Stimulated activated memory B cell treated with anti-CD40 and anti-IgM and Interleukin-4, amounts not matched to agents 10 μg/mL and 1 μg/mL and 100 μg/mL, for 72 hours (primary cell): ENCODE data around the gene SHLD1.
A peak's percentile ranks its signal among the peaks of the same experiment; 100 is the strongest.
"Not testable (repeated sequence)": the region's sequence is repeated elsewhere in the genome, so short reads cannot be mapped to it uniquely, and the experiment has no call there.

Experiments used
- ATAC-seq: fragments of 150-1000 bp; cut with Tn5 transposase; 2 replicates; pipeline ENCODE4 v1.10.0; 2021
- H3K27ac Mint-ChIP-seq: one replicate; pipeline ENCODE4 v1.8.0; 2022; ENCODE audit warnings: mild to moderate bottlenecking, mixed read lengths
- H3K27me3 Mint-ChIP-seq: one replicate; pipeline ENCODE4 v1.8.0; 2022; ENCODE audit warnings: mixed read lengths
- H3K36me3 Mint-ChIP-seq: one replicate; pipeline ENCODE4 v1.8.0; 2022; ENCODE audit warnings: mixed read lengths
- H3K4me1 Mint-ChIP-seq: one replicate; pipeline ENCODE4 v1.8.0; 2022; ENCODE audit warnings: mixed read lengths
- H3K4me3 Mint-ChIP-seq: one replicate; pipeline ENCODE4 v1.8.0; 2022; ENCODE audit warnings: mild to moderate bottlenecking, moderate library complexity, mixed read lengths
- H3K9me3 Mint-ChIP-seq: one replicate; pipeline ENCODE4 v1.8.0; 2022; ENCODE audit warnings: mixed read lengths

The SHLD1 gene

GRCh38 chr20:5785146-5785545 lies 34.9 kb downstream of the SHLD1 start:
- no peaks in the 10 kb centered on the region for H3K27me3 Mint-ChIP-seq
- peaks cover 6% of the 10 kb centered on the region for H3K4me1 Mint-ChIP-seq
- no peak for ATAC-seq
- H3K36me3 Mint-ChIP-seq: peaks cover 25% of the 10 kb centered on the region
- no peaks in the 10 kb centered on the region for H3K9me3 Mint-ChIP-seq
- no peak overlapping the region for H3K4me3 Mint-ChIP-seq
- H3K27ac Mint-ChIP-seq: no peak overlapping the region

GRCh38 chr20:5786930-5787795 lies 37.0 kb downstream of the SHLD1 start:
- peaks cover 12% of the 10 kb centered on the region for H3K36me3 Mint-ChIP-seq
- H3K27me3 Mint-ChIP-seq: no peaks in the 10 kb centered on the region
- H3K4me3 Mint-ChIP-seq: no peak overlapping the region
- peak overlapping the region; percentile 54 for H3K27ac Mint-ChIP-seq
- no peak for ATAC-seq
- H3K9me3 Mint-ChIP-seq: no peaks in the 10 kb centered on the region
- H3K4me1 Mint-ChIP-seq: peaks cover 3% of the 10 kb centered on the region

GRCh38 chr20:5787796-5788165 lies 37.6 kb downstream of the SHLD1 start:
- Mint-ChIP-seq H3K27ac (no peak overlapping the region), H3K36me3 (peaks cover 13% of the 10 kb centered on the region), H3K9me3 (no peaks in the 10 kb centered on the region), H3K27me3 (no peaks in the 10 kb centered on the region), H3K4me3 (no peak overlapping the region), H3K4me1 (peaks cover 5% of the 10 kb centered on the region)
- no peak for ATAC-seq

- Mint-ChIP-seq H3K9me3 (no peaks in the 10 kb centered on the region), H3K36me3 (peaks cover 17% of the 10 kb centered on the region), H3K4me3 (no peak overlapping the region), H3K27ac (no peak overlapping the region), H3K27me3 (no peaks in the 10 kb centered on the region), H3K4me1 (peaks cover 5% of the 10 kb centered on the region)
- ATAC-seq: peak; percentile 91
Measured at GRCh38 chr20:5788385-5788895, 38.2 kb downstream of the SHLD1 start.

- no peaks in the 10 kb centered on the region for H3K9me3 Mint-ChIP-seq
- H3K4me1 Mint-ChIP-seq: peaks cover 5% of the 10 kb centered on the region
- no peak overlapping the region for H3K4me3 Mint-ChIP-seq
- ATAC-seq: no peak
- H3K36me3 Mint-ChIP-seq: peaks cover 20% of the 10 kb centered on the region
- H3K27me3 Mint-ChIP-seq: no peaks in the 10 kb centered on the region
- H3K27ac Mint-ChIP-seq: no peak overlapping the region
Measured at GRCh38 chr20:5789827-5790226, 39.6 kb downstream of the SHLD1 start.

- Mint-ChIP-seq H3K36me3 (peaks cover 17% of the 10 kb centered on the region), H3K27ac (peak overlapping the region; percentile 11), H3K27me3 (no peaks in the 10 kb centered on the region), H3K4me1 (peaks cover 25% of the 10 kb centered on the region), H3K9me3 (no peaks in the 10 kb centered on the region), H3K4me3 (no peak overlapping the region)
- ATAC-seq: no peak
Measured at GRCh38 chr20:5793916-5794315, 43.7 kb downstream of the SHLD1 start.

GRCh38 chr20:5796331-5797040 lies 46.3 kb downstream of the SHLD1 start:
- H3K36me3 Mint-ChIP-seq: peaks cover 22% of the 10 kb centered on the region
- H3K4me1 Mint-ChIP-seq: peaks cover 31% of the 10 kb centered on the region
- H3K27ac Mint-ChIP-seq: peak overlapping the region; percentile 98
- ATAC-seq: no peak
- no peaks in the 10 kb centered on the region for H3K27me3 Mint-ChIP-seq
- H3K4me3 Mint-ChIP-seq: no peak overlapping the region
- H3K9me3 Mint-ChIP-seq: peaks cover 2% of the 10 kb centered on the region

GRCh38 chr20:5797165-5797564 lies 47.0 kb downstream of the SHLD1 start:
- Mint-ChIP-seq H3K27ac (peak overlapping the region; percentile 98), H3K36me3 (peaks cover 25% of the 10 kb centered on the region), H3K4me3 (no peak overlapping the region), H3K27me3 (no peaks in the 10 kb centered on the region), H3K9me3 (peaks cover 2% of the 10 kb centered on the region), H3K4me1 (peaks cover 28% of the 10 kb centered on the region)
- no peak for ATAC-seq

- Mint-ChIP-seq H3K9me3 (peaks cover 2% of the 10 kb centered on the region), H3K27me3 (no peaks in the 10 kb centered on the region), H3K4me1 (peaks cover 34% of the 10 kb centered on the region), H3K36me3 (peaks cover 29% of the 10 kb centered on the region), H3K27ac (peak overlapping the region; percentile 98), H3K4me3 (peak overlapping the region; percentile 34)
- peak; percentile 95 for ATAC-seq
Measured at GRCh38 chr20:5797843-5798462, 47.8 kb downstream of the SHLD1 start.

- peaks cover 26% of the 10 kb centered on the region for H3K4me1 Mint-ChIP-seq
- not testable (repeated sequence) for H3K9me3 Mint-ChIP-seq
Measured at GRCh38 chr20:5803754-5804303, 53.6 kb downstream of the SHLD1 start.

GRCh38 chr20:5806457-5807263 lies 56.5 kb downstream of the SHLD1 start:
- Mint-ChIP-seq H3K36me3 (peaks cover 27% of the 10 kb centered on the region), H3K27ac (no peak overlapping the region), H3K27me3 (no peaks in the 10 kb centered on the region), H3K4me1 (peaks cover 20% of the 10 kb centered on the region), H3K9me3 (no peaks in the 10 kb centered on the region), H3K4me3 (no peak overlapping the region)
- ATAC-seq: no peak

More at GRCh38 chr20:5803754-5804303, 53.6 kb downstream of the SHLD1 start:
- H3K36me3 Mint-ChIP-seq: peaks cover 31% of the 10 kb centered on the region
- ATAC-seq, H3K27me3 Mint-ChIP-seq, H3K27ac Mint-ChIP-seq, H3K4me3 Mint-ChIP-seq: not testable (repeated sequence)

- no peak overlapping the region for H3K27ac Mint-ChIP-seq
- ATAC-seq: no peak
- H3K4me1 Mint-ChIP-seq: peaks cover 16% of the 10 kb centered on the region
Measured at GRCh38 chr20:5807431-5807830, 57.2 kb downstream of the SHLD1 start.

GRCh38 chr20:5808901-5809300 lies 58.7 kb downstream of the SHLD1 start:
- Mint-ChIP-seq H3K27ac (no peak overlapping the region), H3K4me3 (no peak overlapping the region), H3K9me3 (no peaks in the 10 kb centered on the region), H3K36me3 (peaks cover 12% of the 10 kb centered on the region), H3K4me1 (peaks cover 12% of the 10 kb centered on the region), H3K27me3 (no peaks in the 10 kb centered on the region)
- ATAC-seq: no peak

More at GRCh38 chr20:5807431-5807830, 57.2 kb downstream of the SHLD1 start:
- Mint-ChIP-seq H3K9me3 (no peaks in the 10 kb centered on the region), H3K36me3 (peaks cover 21% of the 10 kb centered on the region), H3K27me3 (no peaks in the 10 kb centered on the region), H3K4me3 (no peak overlapping the region)

- H3K27ac Mint-ChIP-seq: no peak overlapping the region
- no peak overlapping the region for H3K4me3 Mint-ChIP-seq
- no peaks in the 10 kb centered on the region for H3K27me3 Mint-ChIP-seq
- no peaks in the 10 kb centered on the region for H3K9me3 Mint-ChIP-seq
- ATAC-seq: no peak
- peaks cover 12% of the 10 kb centered on the region for H3K36me3 Mint-ChIP-seq
- peaks cover 12% of the 10 kb centered on the region for H3K4me1 Mint-ChIP-seq
Measured at GRCh38 chr20:5809495-5809894, 59.3 kb downstream of the SHLD1 start.
